Neural progenitor cell (in vitro differentiated cells): ENCODE measurements around the gene ALKBH2.

Source experiments
- CTCF ChIP-seq: fragments of 200-600 bp; sonication (generic); IDR thresholded peaks from 2 replicates; pipeline ENCODE4 v1.5.1; 2017; ENCODE audit warnings: antibody characterized with exemption, mild to moderate bottlenecking
- EZH2 ChIP-seq: fragments of 200-600 bp; sonication (generic); IDR thresholded peaks from 2 replicates; pipeline ENCODE4 v1.6.1; 2017; ENCODE audit warnings: antibody characterized with exemption, mild to moderate bottlenecking, moderate library complexity

GRCh38 chr12:109052097-109052413 lies 41.2 kb downstream of the ALKBH2 start:
- TF ChIP-seq CTCF, result no peak
- TF ChIP-seq EZH2, result no peak
